Vagina (tissue), 2 donors: Measurements from ENCODE around the gene NALCN.

Experiments used
- CTCF ChIP-seq, 3 experiments: fragments of 450-650 bp in 2 of 3; fragments of 200-600 bp in 1 of 3; sonication (generic) in 1 of 3; IDR thresholded peaks; one replicate each; pipeline ENCODE4 v1.5.1; 2017 to 2019; ENCODE audit warnings: antibody characterized with exemption in 3 of 3, mild to moderate bottlenecking in 2 of 3, moderate library complexity in 2 of 3
- POLR2A ChIP-seq, 2 donors: fragments of 450-650 bp; IDR thresholded peaks; one replicate each; pipeline ENCODE4 v1.6.1; 2017; ENCODE audit warnings: antibody characterized with exemption in 2 of 2, mild to moderate bottlenecking in 2 of 2, moderate library complexity in 2 of 2

GRCh38 chr13:101303521-101303920 is 112.8 kb downstream of the NALCN start:
- no peak for TF ChIP-seq CTCF (IDR thresholded peaks at IDR 0.05)
- no peak for TF ChIP-seq POLR2A (IDR thresholded peaks at IDR 0.05)
